Measurements from ENCODE around the gene TEX53. TPM values are rescaled to one million over a fixed set of nuclear protein-coding genes. Genes with fewer than 3 reads are reported as not detected.

Gene TEX53
- total RNA-seq, 4 donors from 2014 or later: not detected

DNA sequence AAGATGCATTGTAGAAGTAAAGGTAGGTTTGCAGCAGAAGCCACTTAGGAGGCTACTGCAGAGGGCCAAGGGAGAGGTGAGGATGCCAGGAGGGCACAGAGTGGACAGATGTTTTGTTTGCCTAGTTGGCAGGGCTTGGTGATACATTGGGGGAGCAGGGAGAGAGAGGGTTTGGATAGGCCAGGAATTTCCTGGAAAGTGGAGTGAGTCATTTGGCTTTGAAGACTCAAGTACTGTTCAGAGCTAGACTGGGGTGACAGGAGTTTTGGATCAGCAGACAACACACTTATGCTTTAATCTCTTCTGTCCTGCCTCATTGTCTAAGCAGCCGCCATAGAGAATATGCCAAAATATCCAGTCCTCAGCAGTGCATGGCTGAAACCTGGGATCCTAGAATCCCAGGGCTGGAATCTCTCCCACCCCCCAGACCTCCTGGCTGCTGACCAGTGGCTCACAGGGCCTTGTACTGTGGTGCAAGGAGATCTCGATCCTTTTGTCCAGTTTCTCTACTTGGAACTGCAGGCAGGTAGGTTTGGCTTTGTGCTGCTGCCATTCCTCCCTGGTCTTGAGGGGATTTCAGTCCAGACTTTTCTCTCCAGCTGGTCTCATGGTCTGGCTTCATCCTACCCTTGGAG, 35.5 kb downstream of the TEX53 start:
- in situ Hi-C loops (cut with MboI; ENCODE audit: low sequenced_read_pairs in 4 of 4) (no loop called here), intact Hi-C loops (cut with DNase I; ENCODE audit: low total_unique reads) (no loop called here)
- no peaks in the 10 kb centered on the region for H3K9me3 ChIP-seq
- TF ChIP-seq POLR2A (IDR thresholded peaks at IDR 0.05): no peak
- TF ChIP-seq, protein P1, sequence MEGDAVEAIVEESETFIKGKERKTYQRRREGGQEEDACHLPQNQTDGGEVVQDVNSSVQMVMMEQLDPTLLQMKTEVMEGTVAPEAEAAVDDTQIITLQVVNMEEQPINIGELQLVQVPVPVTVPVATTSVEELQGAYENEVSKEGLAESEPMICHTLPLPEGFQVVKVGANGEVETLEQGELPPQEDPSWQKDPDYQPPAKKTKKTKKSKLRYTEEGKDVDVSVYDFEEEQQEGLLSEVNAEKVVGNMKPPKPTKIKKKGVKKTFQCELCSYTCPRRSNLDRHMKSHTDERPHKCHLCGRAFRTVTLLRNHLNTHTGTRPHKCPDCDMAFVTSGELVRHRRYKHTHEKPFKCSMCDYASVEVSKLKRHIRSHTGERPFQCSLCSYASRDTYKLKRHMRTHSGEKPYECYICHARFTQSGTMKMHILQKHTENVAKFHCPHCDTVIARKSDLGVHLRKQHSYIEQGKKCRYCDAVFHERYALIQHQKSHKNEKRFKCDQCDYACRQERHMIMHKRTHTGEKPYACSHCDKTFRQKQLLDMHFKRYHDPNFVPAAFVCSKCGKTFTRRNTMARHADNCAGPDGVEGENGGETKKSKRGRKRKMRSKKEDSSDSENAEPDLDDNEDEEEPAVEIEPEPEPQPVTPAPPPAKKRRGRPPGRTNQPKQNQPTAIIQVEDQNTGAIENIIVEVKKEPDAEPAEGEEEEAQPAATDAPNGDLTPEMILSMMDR (IDR thresholded peaks at IDR 0.05 in 4 of 5, conservative IDR thresholded peaks at IDR 0.05 in 1 of 5): no peak
- peaks cover 0 to 11% of the 10 kb centered on the region in 2 donors for H3K36me3 ChIP-seq
- H3K27ac ChIP-seq: no peak overlapping the region
- ATAC-seq (no peak), DNase-seq (no peak)
- no peaks in the 10 kb centered on the region for H3K4me1 ChIP-seq
- no peaks in the 10 kb centered on the region for H3K27me3 ChIP-seq
- no peak overlapping the region for H3K4me3 ChIP-seq

DNA sequence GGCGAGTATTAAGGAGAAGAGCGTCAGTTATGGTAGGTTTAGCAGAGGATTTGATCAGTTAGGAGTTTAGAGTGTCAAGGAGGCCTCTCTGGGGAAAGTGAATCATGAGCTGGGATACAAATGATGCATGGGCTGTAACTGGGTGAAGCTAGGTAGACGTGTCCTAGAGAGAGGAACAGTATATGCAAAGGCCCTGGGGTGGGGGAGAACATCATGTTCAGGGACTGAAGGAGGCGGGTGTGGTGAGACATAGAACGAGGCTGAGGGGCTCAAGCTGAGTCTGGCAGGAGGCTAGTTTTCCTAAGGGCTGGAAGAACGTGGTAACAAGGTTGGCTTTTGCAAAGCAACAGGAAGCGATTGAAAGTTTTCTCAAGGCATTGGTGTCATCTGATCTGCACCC, 36.0 kb downstream of the TEX53 start:
- Histone ChIP-seq H3K27ac (no peak overlapping the region), H3K36me3 (peaks cover 0 to 11% of the 10 kb centered on the region in 2 donors)

DNA sequence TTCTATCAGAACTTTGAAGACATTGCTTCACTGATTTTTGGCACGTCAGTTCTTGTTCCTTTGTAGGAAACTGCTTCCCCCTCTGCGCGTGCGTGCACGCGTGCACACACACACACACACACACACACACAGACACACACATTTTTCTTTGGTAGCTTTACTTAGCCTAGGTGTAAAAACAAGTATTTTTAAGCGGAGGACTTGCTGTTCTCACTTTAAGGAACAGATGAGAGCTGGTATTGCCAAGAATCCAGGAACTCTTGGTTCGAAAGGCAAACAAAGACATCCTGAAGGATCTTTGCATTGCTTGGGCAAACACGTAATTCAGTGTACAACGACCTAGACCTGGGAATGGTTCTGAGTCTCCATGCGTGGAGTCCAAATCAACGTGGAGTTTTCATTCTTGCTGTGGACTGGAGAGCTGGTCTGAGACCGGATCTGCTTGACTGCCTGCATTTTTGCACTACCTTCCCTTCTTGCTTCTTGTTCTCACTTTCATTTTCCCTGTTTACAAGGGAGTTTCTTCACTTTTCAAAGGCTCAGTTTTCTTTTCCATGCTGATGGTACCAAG, 38.3 kb downstream of the TEX53 start:
- in situ Hi-C loops (cut with MboI; ENCODE audit: low sequenced_read_pairs in 4 of 4): no loop called here
- Histone ChIP-seq H3K9me3 (no peaks in the 10 kb centered on the region), H3K4me1 (no peaks in the 10 kb centered on the region), H3K4me3 (no peak overlapping the region), H3K27ac (no peak overlapping the region), H3K27me3 (no peaks in the 10 kb centered on the region), H3K36me3 (peaks cover 0 to 11% of the 10 kb centered on the region in 2 donors)
- ATAC-seq (no peak), DNase-seq (no peak)
- intact Hi-C loops (cut with DNase I; ENCODE audit: low total_unique reads): no loop called here
- no peak for TF ChIP-seq POLR2A (IDR thresholded peaks at IDR 0.05)
- TF ChIP-seq, protein P1 (IDR thresholded peaks at IDR 0.05 in 4 of 5, conservative IDR thresholded peaks at IDR 0.05 in 1 of 5): no peak

More for the DNA sequence above, 36.0 kb downstream of the TEX53 start:
- ATAC-seq (no peak), DNase-seq (no peak)
- Histone ChIP-seq H3K9me3 (no peaks in the 10 kb centered on the region), H3K4me3 (no peak overlapping the region), H3K27me3 (no peaks in the 10 kb centered on the region), H3K4me1 (no peaks in the 10 kb centered on the region)
- TF ChIP-seq, protein P1 (IDR thresholded peaks at IDR 0.05 in 4 of 5, conservative IDR thresholded peaks at IDR 0.05 in 1 of 5): no peak
- TF ChIP-seq POLR2A (IDR thresholded peaks at IDR 0.05): no peak
- intact Hi-C loops (cut with DNase I; ENCODE audit: low total_unique reads): no loop called here
- in situ Hi-C loops (cut with MboI; ENCODE audit: low sequenced_read_pairs in 4 of 4): no loop called here

DNA sequence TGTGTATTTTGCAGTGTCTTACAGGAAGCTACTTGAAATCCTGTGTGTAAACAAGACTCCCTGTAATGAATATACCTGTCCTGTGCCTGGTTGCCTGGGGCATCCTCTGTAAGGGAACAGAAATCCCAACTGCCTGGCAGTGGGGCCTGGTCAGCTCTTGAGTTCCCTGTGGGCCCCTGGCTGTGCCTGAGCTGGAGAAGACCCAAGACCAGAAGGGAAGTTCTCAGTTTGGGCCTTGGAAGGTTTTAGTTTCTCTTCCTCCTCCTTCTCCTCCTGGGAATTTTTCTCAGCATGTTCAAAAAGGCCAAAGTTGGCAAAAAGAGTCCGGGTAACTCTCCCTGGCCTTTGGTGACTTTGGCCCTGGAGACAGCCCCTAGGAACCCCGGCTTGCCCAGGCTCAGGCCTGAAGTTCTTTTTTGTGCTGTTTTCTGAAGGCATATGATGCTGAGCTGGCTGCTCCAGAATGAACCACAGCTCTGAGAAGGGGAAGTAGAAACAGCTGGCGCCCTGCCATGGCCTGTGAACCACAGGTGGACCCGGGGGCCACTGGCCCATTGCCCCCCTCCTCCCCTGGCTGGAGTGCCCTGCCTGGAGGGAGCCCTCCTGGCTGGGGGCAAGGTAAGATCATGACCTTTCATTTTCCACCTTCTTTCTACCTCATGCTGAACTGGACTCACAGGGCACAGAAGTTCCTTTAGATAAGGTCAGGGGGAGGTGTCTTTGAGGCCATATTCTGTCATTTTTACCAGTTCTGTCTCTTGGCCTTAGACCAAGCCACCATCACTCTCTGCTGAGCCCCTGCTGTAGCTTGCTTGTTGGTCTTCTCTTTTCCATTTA, 40.7 kb downstream of the TEX53 start:
- Histone ChIP-seq H3K4me3 (no peak overlapping the region), H3K36me3 (peaks cover 0 to 11% of the 10 kb centered on the region in 2 donors), H3K27me3 (no peaks in the 10 kb centered on the region), H3K9me3 (no peaks in the 10 kb centered on the region), H3K4me1 (peaks cover 6 to 8% of the 10 kb centered on the region in 2 donors), H3K27ac (no peak overlapping the region)
- no peak for TF ChIP-seq POLR2A (IDR thresholded peaks at IDR 0.05)
- TF ChIP-seq, protein P1 (IDR thresholded peaks at IDR 0.05 in 4 of 5, conservative IDR thresholded peaks at IDR 0.05 in 1 of 5): no peak
- ATAC-seq: no peak
- in situ Hi-C loops (cut with MboI; ENCODE audit: low sequenced_read_pairs in 4 of 4): no loop called here
- DNase-seq: peak in 1 of 2 donors; percentile 29
- intact Hi-C loops (cut with DNase I; ENCODE audit: low total_unique reads): no loop called here
